H9 (cell line): Measurements from ENCODE around the gene DHRSX. TPM values are rescaled to one million over a fixed set of nuclear protein-coding genes. Genes with fewer than 3 reads are reported as not detected.

Source experiments
- DNase-seq: peaks from one replicate; pipeline ENCODE4 v3.0.0-alpha.2; 2017
- H2AFZ ChIP-seq: one replicate; pipeline ENCODE4 v1.6.1; 2013; ENCODE audit warnings: mild to moderate bottlenecking, low read length, control low read depth, moderate library complexity
- H2AK5ac ChIP-seq: 2 replicates; pipeline ENCODE4 v1.6.1; 2013; ENCODE audit warnings: low read length, control low read depth, mixed read lengths; ENCODE audit not compliant: insufficient read length
- H2BK120ac ChIP-seq: one replicate; pipeline ENCODE4 v1.6.1; 2013; ENCODE audit warnings: low read depth, mild to moderate bottlenecking, low read length, control low read depth, inconsistent platforms; ENCODE audit not compliant: poor library complexity, severe bottlenecking
- H2BK12ac ChIP-seq: 2 replicates; pipeline ENCODE4 v1.6.1; 2013; ENCODE audit warnings: low read length, control low read depth, mixed read lengths, low read depth; ENCODE audit not compliant: insufficient read length
- H2BK15ac ChIP-seq: 2 replicates; pipeline ENCODE4 v1.6.1; 2013; ENCODE audit warnings: low read depth, low read length, control low read depth
- H2BK20ac ChIP-seq: one replicate; pipeline ENCODE4 v1.6.1; 2013; ENCODE audit warnings: low read depth, mild to moderate bottlenecking, low read length, control low read depth, inconsistent platforms; ENCODE audit not compliant: poor library complexity, severe bottlenecking
- H2BK5ac ChIP-seq: 2 replicates; pipeline ENCODE4 v1.6.1; 2013; ENCODE audit warnings: low read length, control low read depth, mixed read lengths; ENCODE audit not compliant: insufficient read length
- H3K14ac ChIP-seq: 2 replicates; pipeline ENCODE4 v1.6.1; 2013; ENCODE audit warnings: low read length, control low read depth; ENCODE audit not compliant: insufficient read depth
- H3K18ac ChIP-seq: 2 replicates; pipeline ENCODE4 v1.6.1; 2013; ENCODE audit warnings: low read depth, mild to moderate bottlenecking, mixed read lengths, low read length, control low read depth; ENCODE audit not compliant: insufficient read length
- H3K23ac ChIP-seq: 2 replicates; pipeline ENCODE4 v1.6.1; 2013; ENCODE audit warnings: low read length, control low read depth, mixed read lengths, low read depth; ENCODE audit not compliant: insufficient read length
- H3K23me2 ChIP-seq: 2 replicates; pipeline ENCODE4 v1.6.1; 2013; ENCODE audit warnings: low read depth, mild to moderate bottlenecking, mixed read lengths, low read length, control low read depth; ENCODE audit not compliant: insufficient read length, poor library complexity, severe bottlenecking
- H3K27ac ChIP-seq: 2 replicates; pipeline ENCODE4 v1.5.1; 2013; ENCODE audit warnings: low read length, control low read depth, mixed read lengths, low read depth; ENCODE audit not compliant: insufficient read length
- H3K27me3 ChIP-seq: 2 replicates; pipeline ENCODE4 v1.6.1; 2013; ENCODE audit warnings: low read length, control low read depth, inconsistent platforms; ENCODE audit not compliant: insufficient read depth
- H3K4ac ChIP-seq: 2 replicates; pipeline ENCODE4 v1.6.1; 2013; ENCODE audit warnings: low read depth, mild to moderate bottlenecking, control low read depth, inconsistent platforms, low read length, moderate library complexity
- H3K4me1 ChIP-seq: 2 replicates; pipeline ENCODE4 v1.6.1; 2013; ENCODE audit warnings: low read length, control low read depth, inconsistent platforms; ENCODE audit not compliant: insufficient read depth
- H3K4me2 ChIP-seq: 2 replicates; pipeline ENCODE4 v1.6.1; 2013; ENCODE audit warnings: low read length, control low read depth, mixed read lengths; ENCODE audit not compliant: insufficient read length, insufficient read depth
- H3K56ac ChIP-seq: 2 replicates; pipeline ENCODE4 v1.6.1; 2013; ENCODE audit warnings: low read depth, mild to moderate bottlenecking, mixed read lengths, low read length, control low read depth; ENCODE audit not compliant: insufficient read length
- H3K79me1 ChIP-seq: 2 replicates; pipeline ENCODE4 v1.6.1; 2013; ENCODE audit warnings: low read depth, mild to moderate bottlenecking, moderate library complexity, low read length, control low read depth, inconsistent platforms; ENCODE audit not compliant: insufficient read depth, poor library complexity, severe bottlenecking
- H3K79me2 ChIP-seq: 2 replicates; pipeline ENCODE4 v1.6.1; 2013; ENCODE audit warnings: low read length, control low read depth, inconsistent platforms; ENCODE audit not compliant: insufficient read depth
- H3K9ac ChIP-seq: 2 replicates; pipeline ENCODE4 v1.6.1; 2013; ENCODE audit warnings: low read length, control low read depth, mixed read lengths; ENCODE audit not compliant: insufficient read length; ENCODE audit errors: extremely low read depth
- H3K9me3 ChIP-seq: one replicate; pipeline ENCODE4 v1.6.1; 2013; ENCODE audit warnings: low read depth, low read length, inconsistent platforms; ENCODE audit not compliant: control insufficient read depth
- H3T11ph ChIP-seq: one replicate; pipeline ENCODE4 v1.6.1; 2013; ENCODE audit warnings: mild to moderate bottlenecking, low read length, control low read depth, inconsistent platforms
- H4K20me1 ChIP-seq: one replicate; pipeline ENCODE4 v1.6.1; 2013; ENCODE audit not compliant: control insufficient read depth, insufficient read length, insufficient read depth
- H4K5ac ChIP-seq: 2 replicates; pipeline ENCODE4 v1.6.1; 2013; ENCODE audit warnings: low read depth, mild to moderate bottlenecking, mixed read lengths, low read length, control low read depth; ENCODE audit not compliant: insufficient read length
- H4K8ac ChIP-seq: replicated peaks from 2 replicates; pipeline ENCODE4 v1.6.1; 2013; ENCODE audit warnings: low read length, control low read depth, mixed read lengths, low read depth; ENCODE audit not compliant: insufficient read length
- H4K91ac ChIP-seq: 2 replicates; pipeline ENCODE4 v1.6.1; 2013; ENCODE audit warnings: low read depth, mild to moderate bottlenecking, moderate library complexity, mixed read lengths, low read length, control low read depth; ENCODE audit not compliant: insufficient read length
- H3K27ac Mint-ChIP-seq, 3 experiments: 2 replicates in 2 of 3; 3 replicates in 1 of 3; pipeline ENCODE4 v1.8.0; 2020 to 2021; ENCODE audit warnings: mixed read lengths in 3 of 3, mild to moderate bottlenecking in 1 of 3, moderate library complexity in 1 of 3
- H3K27me3 Mint-ChIP-seq: 2 replicates; pipeline ENCODE4 v1.8.0; 2021; ENCODE audit warnings: low read depth, mild to moderate bottlenecking, moderate library complexity, mixed read lengths
- H3K36me3 Mint-ChIP-seq, 3 experiments: 2 replicates in 2 of 3; 3 replicates in 1 of 3; pipeline ENCODE4 v1.8.0; 2020 to 2021; ENCODE audit warnings: low read depth in 3 of 3, mixed read lengths in 3 of 3; ENCODE audit not compliant: insufficient read depth in 1 of 3
- H3K4me1 Mint-ChIP-seq, 2 experiments: 2 replicates each; pipeline ENCODE4 v1.8.0; 2020; ENCODE audit warnings: mixed read lengths in 2 of 2
- H3K4me3 Mint-ChIP-seq, 2 experiments: 2 replicates in 1 of 2; 3 replicates in 1 of 2; pipeline ENCODE4 v1.8.0; 2020 to 2021; ENCODE audit warnings: mild to moderate bottlenecking in 2 of 2, mixed read lengths in 2 of 2, moderate library complexity in 1 of 2
- H3K9me3 Mint-ChIP-seq, 2 experiments: 2 replicates in 1 of 2; 3 replicates in 1 of 2; pipeline ENCODE4 v1.8.0; 2020; ENCODE audit warnings: mild to moderate bottlenecking in 2 of 2, mixed read lengths in 2 of 2, moderate library complexity in 1 of 2
- CTCF ChIP-seq: fragments of 200-600 bp; sonication (generic); conservative IDR thresholded peaks from 3 replicates; pipeline ENCODE4 v1.8.0; 2021; ENCODE audit warnings: antibody characterized with exemption, mild to moderate bottlenecking
- WGBS: extraction: QIAGEN DNeasy Blood & Tissue Kit; methylation state at CpG from one replicate; pipeline ENCODE4 v1.1.7; 2013; ENCODE audit warnings: missing lambda C conversion rate, low lambda C conversion rate, mixed read lengths; ENCODE audit not compliant: insufficient read length; ENCODE audit errors: extremely low coverage; 5-methylcytosine and 5-hydroxymethylcytosine counted together
- long read RNA-seq: library from polyadenylated mRNA; unstranded; transcript quantifications from one replicate; pipeline ENCODE4 v2.0.0, GENCODE V29; 2020
- total RNA-seq: library from RNA; stranded (reverse); gene quantifications from 2 replicates; pipeline ENCODE4 v1.2.1, GENCODE V29; 2021

Gene DHRSX
- 42.3 and 44.0 TPM in 2 replicates for total RNA-seq
- long read RNA-seq, transcript DHRSX-201 (7 exons, 2,571 nt) = major isoform, 59 of 85 reads
- long read RNA-seq, partial matches to known transcripts = 3 of 85 reads
- long read RNA-seq, other reads (novel, unspliced or antisense) = 23 of 85 reads

- Histone ChIP-seq H3K79me1 (peaks cover 5% of the 10 kb centered on the region), H3K56ac (no peak within 1 kb of the TSS), H3K18ac (peak within 1 kb of the TSS; percentile 85), H3T11ph (peak within 1 kb of the TSS; percentile 62), H3K23ac (no peak within 1 kb of the TSS), H2AK5ac (no peak within 1 kb of the TSS), H2BK5ac (no peak within 1 kb of the TSS), H3K27ac (no peak within 1 kb of the TSS), H3K27me3 (no peaks in the 10 kb centered on the region), H2BK120ac (peak within 1 kb of the TSS; percentile 48), H4K8ac (no peak within 1 kb of the TSS), H3K9me3 (no peaks in the 10 kb centered on the region), H3K14ac (peak within 1 kb of the TSS; percentile 93), H2BK12ac (no peak within 1 kb of the TSS), H2AFZ (no peak within 1 kb of the TSS), H3K4me2 (peak within 1 kb of the TSS; percentile 82), H4K91ac (no peak within 1 kb of the TSS), H2BK15ac (no peak within 1 kb of the TSS), H3K79me2 (peaks cover 16% of the 10 kb centered on the region; the same call in 1 of the 2 replicates), H3K4ac (no peak within 1 kb of the TSS), H3K23me2 (peaks cover 11% of the 10 kb centered on the region), H3K9ac (peak within 1 kb of the TSS; percentile 74), H4K5ac (no peak within 1 kb of the TSS), H3K4me1 (peaks cover 11% of the 10 kb centered on the region), H4K20me1 (no peaks in the 10 kb centered on the region), H2BK20ac (no peak within 1 kb of the TSS)
- H3K4me3 Mint-ChIP-seq = peak within 1 kb of the TSS; percentile 75 to 88
- H3K4me1 Mint-ChIP-seq = peaks cover 20 to 43% of the 10 kb centered on the region in 2 experiments
- no peak for TF ChIP-seq CTCF
- no CpG with 5 or more reads among the region's 57 CpGs for WGBS
- H3K36me3 Mint-ChIP-seq = peaks cover 0 to 16% (median 13%) of the 10 kb centered on the region in 3 experiments; a peak in 5 of 7 replicates
- H3K27me3 Mint-ChIP-seq = no peaks in the 10 kb centered on the region
- DNase-seq = no peak
- H3K9me3 Mint-ChIP-seq = no peaks in the 10 kb centered on the region; a peak in 1 of 5 replicates
- peak within 1 kb of the TSS in 2 of 3 experiments; percentile 82 to 92; a peak in 2 of 7 replicates for H3K27ac Mint-ChIP-seq
These were observed at the start of gene DHRSX, which contains the start of gene ZBED1 for GRCh38 chrX:2500803-2501558. DHRSX (minus strand) TSS chrX:2500976; CDS start chrX:2500925, 51 bp downstream. ZBED1 (minus strand) TSS chrX:2500976; CDS start chrX:2490719, 10,257 bp downstream.
